OCI-LY7 (cell line): ENCODE measurements around the gene ARHGAP26. TPM values are rescaled to one million over a fixed set of nuclear protein-coding genes. Genes with fewer than 3 reads are reported as not detected.

Experiments used
- BruUV-seq: library from RNA; stranded (reverse); fragments of 400-500 nt; replicated peaks from 2 replicates; lab custom pipeline; 2021; lab: Mats Ljungman, UMichigan
- CTCF ChIA-PET: fragments of 300-600 bp; sonication (Branson Sonifier 250); formaldehyde crosslinking; loops from one replicate; lab custom pipeline; 2022; ENCODE audit warnings: antibody characterized with exemption; ENCODE audit not compliant: unreplicated experiment; lab: Charles Lee
- POLR2A ChIA-PET: fragments of 300-600 bp; sonication (Branson Sonifier 250); formaldehyde crosslinking; loops from one replicate; lab custom pipeline; 2022; ENCODE audit warnings: antibody characterized with exemption; lab: Charles Lee
- DNase-seq: peaks from one replicate; pipeline ENCODE4 v3.0.0-alpha.2; 2015; ENCODE audit warnings: low spot score
- H2AFZ ChIP-seq: fragments of 200-600 bp; sonication (generic), shearing (Covaris generic); 2 replicates; pipeline ENCODE4 v1.6.1; 2014; ENCODE audit warnings: mild to moderate bottlenecking, antibody characterized with exemption, low read length, moderate library complexity
- H3K27ac ChIP-seq: fragments of 200-600 bp; sonication (generic); 2 replicates; pipeline ENCODE4 v1.5.1; 2014; ENCODE audit warnings: mixed run types, low read depth, mild to moderate bottlenecking, moderate library complexity, low read length, inconsistent platforms; ENCODE audit not compliant: poor library complexity, severe bottlenecking
- H3K36me3 ChIP-seq: fragments of 200-600 bp; sonication (generic); 2 replicates; pipeline ENCODE4 v1.6.1; 2014; ENCODE audit warnings: mild to moderate bottlenecking, antibody characterized with exemption, low read length, moderate library complexity, mixed read lengths; ENCODE audit not compliant: insufficient read depth
- H3K4me1 ChIP-seq: fragments of 200-600 bp; sonication (generic); 2 replicates; pipeline ENCODE4 v1.5.1; 2014; ENCODE audit warnings: mild to moderate bottlenecking, low read length; ENCODE audit not compliant: insufficient read depth, poor library complexity, severe bottlenecking
- H3K4me2 ChIP-seq: fragments of 200-600 bp; sonication (generic); 2 replicates; pipeline ENCODE4 v1.6.1; 2014; ENCODE audit warnings: mild to moderate bottlenecking, low read length
- H3K4me3 ChIP-seq: fragments of 200-600 bp; sonication (generic); 2 replicates; pipeline ENCODE4 v1.5.1; 2014; ENCODE audit warnings: mild to moderate bottlenecking, low read depth, low read length; ENCODE audit not compliant: poor library complexity, severe bottlenecking
- H3K79me2 ChIP-seq: fragments of 200-600 bp; sonication (generic); 2 replicates; pipeline ENCODE4 v1.6.1; 2016; ENCODE audit warnings: low read depth, mild to moderate bottlenecking, low read length, moderate library complexity, mixed read lengths; ENCODE audit not compliant: insufficient read depth
- H3K9me2 ChIP-seq: fragments of 200-600 bp; sonication (generic); 2 replicates; pipeline ENCODE4 v1.6.1; 2016; ENCODE audit warnings: mild to moderate bottlenecking, low read length, mixed read lengths; ENCODE audit not compliant: insufficient read depth
- H3K9me3 ChIP-seq: fragments of 200-600 bp; sonication (generic); 2 replicates; pipeline ENCODE4 v1.6.1; 2014; ENCODE audit warnings: mild to moderate bottlenecking, mixed run types, low read length, mixed read lengths
- H4K20me1 ChIP-seq: fragments of 200-600 bp; sonication (generic); 2 replicates; pipeline ENCODE4 v1.6.1; 2014; ENCODE audit warnings: mild to moderate bottlenecking, antibody characterized with exemption, low read length, moderate library complexity, mixed read lengths; ENCODE audit not compliant: insufficient read depth
- EZH2phosphoT487 ChIP-seq: fragments of 200-600 bp; sonication (generic); IDR thresholded peaks from 2 replicates; pipeline ENCODE4 v1.6.1; 2018; ENCODE audit warnings: low read depth, borderline replicate concordance, mild to moderate bottlenecking, mixed run types, antibody characterized with exemption, low read length, moderate library complexity, mixed read lengths
- intact Hi-C: fragments of 100-400 bp; cut with micrococcal nuclease; formaldehyde crosslinking; loops from one replicate; pipeline ENCODE4 v1.10.0; 2022; ENCODE audit not compliant: unreplicated experiment
- total RNA-seq, 2 experiments: library from RNA; depleted of rRNA in 1 of 2; stranded (reverse); fragments of >200 nt in 1 of 2; shearing (Covaris generic) in 1 of 2; gene quantifications; 2 replicates each; pipeline ENCODE4 v1.2.3, GENCODE V29; 2014 to 2022
- TF ChIP-seq, protein P1 (sequence below): fragments of 200-600 bp; sonication (generic); conservative IDR thresholded peaks from 2 replicates; pipeline ENCODE4 v1.5.1; 2014; ENCODE audit warnings: mild to moderate bottlenecking, antibody characterized with exemption, low read length, moderate library complexity, mixed read lengths

Gene ARHGAP26
- total RNA-seq, 2 experiments from 2014 or later, result 7.0 to 19.1 TPM

DNA sequence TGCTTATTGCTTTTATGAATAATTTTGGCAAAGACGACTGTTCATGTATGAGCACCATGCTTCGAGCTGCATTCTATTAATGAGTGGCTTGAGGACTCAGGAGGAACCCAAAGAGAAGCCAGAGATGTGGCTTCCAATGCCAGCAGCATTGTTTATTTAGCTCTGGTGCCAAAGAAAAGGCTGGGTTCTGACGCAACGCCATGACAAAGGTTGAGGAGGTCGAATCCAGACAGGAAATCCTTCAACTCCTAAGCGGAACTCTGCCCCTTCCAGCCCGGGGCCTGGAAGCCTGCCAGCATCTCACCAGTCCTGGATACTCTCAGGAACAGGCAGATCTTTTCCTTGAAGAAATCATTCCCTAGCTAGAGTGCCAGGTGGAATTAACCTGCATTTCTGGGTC is 104.4 kb downstream of the ARHGAP26 start:
- Histone ChIP-seq H3K36me3 (no peaks in the 10 kb centered on the region), H2AFZ (no peak overlapping the region), H3K27ac (no peak overlapping the region), H3K4me3 (no peak overlapping the region), H4K20me1 (peaks cover 3% of the 10 kb centered on the region; the same call in 1 of the 2 replicates), H3K9me3 (no peaks in the 10 kb centered on the region), H3K9me2 (no peaks in the 10 kb centered on the region), H3K4me2 (no peak overlapping the region), H3K4me1 (no peaks in the 10 kb centered on the region), H3K79me2 (no peaks in the 10 kb centered on the region)
- ChIA-PET CTCF (interaction anchor here (1.0 kb wide), 1 partner anchor 157 kb away, joined by 4 read pairs; no protein-coding TSS in a partner anchor), POLR2A (interaction anchor here (1.3 kb wide), 1 partner anchor 26 kb away, joined by 3 read pairs; no protein-coding TSS in a partner anchor)
- TF ChIP-seq EZH2phosphoT487, result no peak
- TF ChIP-seq, protein P1, sequence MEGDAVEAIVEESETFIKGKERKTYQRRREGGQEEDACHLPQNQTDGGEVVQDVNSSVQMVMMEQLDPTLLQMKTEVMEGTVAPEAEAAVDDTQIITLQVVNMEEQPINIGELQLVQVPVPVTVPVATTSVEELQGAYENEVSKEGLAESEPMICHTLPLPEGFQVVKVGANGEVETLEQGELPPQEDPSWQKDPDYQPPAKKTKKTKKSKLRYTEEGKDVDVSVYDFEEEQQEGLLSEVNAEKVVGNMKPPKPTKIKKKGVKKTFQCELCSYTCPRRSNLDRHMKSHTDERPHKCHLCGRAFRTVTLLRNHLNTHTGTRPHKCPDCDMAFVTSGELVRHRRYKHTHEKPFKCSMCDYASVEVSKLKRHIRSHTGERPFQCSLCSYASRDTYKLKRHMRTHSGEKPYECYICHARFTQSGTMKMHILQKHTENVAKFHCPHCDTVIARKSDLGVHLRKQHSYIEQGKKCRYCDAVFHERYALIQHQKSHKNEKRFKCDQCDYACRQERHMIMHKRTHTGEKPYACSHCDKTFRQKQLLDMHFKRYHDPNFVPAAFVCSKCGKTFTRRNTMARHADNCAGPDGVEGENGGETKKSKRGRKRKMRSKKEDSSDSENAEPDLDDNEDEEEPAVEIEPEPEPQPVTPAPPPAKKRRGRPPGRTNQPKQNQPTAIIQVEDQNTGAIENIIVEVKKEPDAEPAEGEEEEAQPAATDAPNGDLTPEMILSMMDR, result no peak
- DNase-seq, result no peak
- intact Hi-C loops, result no loop called here
- BruUV-seq, result no TSS peak

DNA sequence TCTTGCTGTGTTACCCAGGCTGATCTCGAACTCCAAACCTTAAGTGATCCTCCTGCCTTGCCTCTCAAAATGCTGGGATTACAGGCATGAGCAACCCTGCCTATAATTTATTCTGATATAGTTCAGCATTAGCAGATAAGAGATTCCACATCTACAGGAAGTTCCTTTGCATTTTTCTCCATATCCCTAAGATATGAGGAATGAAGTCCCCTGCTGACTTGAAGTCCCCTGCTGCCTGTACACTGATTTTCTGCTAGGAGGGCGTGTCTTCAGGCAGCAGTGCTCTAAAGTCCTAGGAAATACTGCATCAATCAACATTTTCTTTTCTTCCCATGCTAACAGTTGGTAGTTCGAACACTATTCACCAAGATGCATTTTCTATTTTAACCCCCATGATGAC is 105.8 kb downstream of the ARHGAP26 start:
- no peak overlapping the region for H3K27ac ChIP-seq
- no peak for DNase-seq
- H3K4me3 ChIP-seq, result no peak overlapping the region
- H3K4me2 ChIP-seq, result no peak overlapping the region
- no TSS peak for BruUV-seq
- ChIA-PET CTCF (no interaction called here), POLR2A (interaction anchor here (0.7 kb wide), 2 partner anchors 70 to 476 kb away, joined by 8 to 9 read pairs; no protein-coding TSS in a partner anchor)
- no peaks in the 10 kb centered on the region for H3K9me3 ChIP-seq
- H3K9me2 ChIP-seq, result no peaks in the 10 kb centered on the region
- no peak overlapping the region for H2AFZ ChIP-seq
- no peaks in the 10 kb centered on the region for H3K36me3 ChIP-seq
- TF ChIP-seq, protein P1, result no peak
- no peak for TF ChIP-seq EZH2phosphoT487
- H4K20me1 ChIP-seq, result no peaks in the 10 kb centered on the region; the same call in 1 of the 2 replicates
- no peaks in the 10 kb centered on the region for H3K4me1 ChIP-seq
- H3K79me2 ChIP-seq, result no peaks in the 10 kb centered on the region
- intact Hi-C loops, result no loop called here

DNA sequence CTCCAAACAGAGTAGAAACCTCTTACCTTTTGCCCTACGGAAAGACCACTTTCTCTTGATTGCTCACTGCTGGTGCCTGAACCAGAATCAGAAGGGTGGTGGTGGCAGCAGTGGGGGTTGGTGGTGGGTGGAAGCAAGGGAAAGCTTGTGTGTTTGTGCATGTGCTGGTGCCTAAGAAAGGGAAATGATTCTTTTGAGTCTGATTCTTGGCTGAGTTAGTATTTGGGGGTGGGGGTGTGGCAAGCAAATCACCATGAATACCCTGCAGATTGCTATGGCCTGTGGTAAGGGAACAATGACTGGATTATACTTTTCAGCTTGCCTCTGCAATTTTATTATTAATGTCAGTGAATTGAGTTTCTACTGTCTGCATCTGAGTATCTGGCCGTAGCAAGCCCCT is 106.6 kb downstream of the ARHGAP26 start:
- no peak overlapping the region for H3K27ac ChIP-seq
- H3K9me2 ChIP-seq, result no peaks in the 10 kb centered on the region
- no peak overlapping the region for H3K4me3 ChIP-seq
- no TSS peak for BruUV-seq
- DNase-seq, result no peak
- TF ChIP-seq, protein P1, result no peak
- TF ChIP-seq EZH2phosphoT487, result no peak
- no peaks in the 10 kb centered on the region for H3K36me3 ChIP-seq
- no peak overlapping the region for H2AFZ ChIP-seq
- H3K4me1 ChIP-seq, result no peaks in the 10 kb centered on the region
- H3K79me2 ChIP-seq, result no peaks in the 10 kb centered on the region
- no peaks in the 10 kb centered on the region for H3K9me3 ChIP-seq
- no peaks in the 10 kb centered on the region; the same call in 1 of the 2 replicates for H4K20me1 ChIP-seq
- intact Hi-C loops, result no loop called here
- ChIA-PET POLR2A (interaction anchor here (0.7 kb wide), 2 partner anchors 71 to 477 kb away, joined by 8 to 9 read pairs; no protein-coding TSS in a partner anchor), CTCF (no interaction called here)
- no peak overlapping the region for H3K4me2 ChIP-seq
